ENCODE results near the gene DLG2. TPM values are rescaled to one million over a fixed set of nuclear protein-coding genes. Genes with fewer than 3 reads are reported as not detected.
A peak's percentile ranks its signal among the peaks of the same experiment; 100 is the strongest.

Gene DLG2
- total RNA-seq, 1 donor from 2014 or later = 14.4 TPM

DNA sequence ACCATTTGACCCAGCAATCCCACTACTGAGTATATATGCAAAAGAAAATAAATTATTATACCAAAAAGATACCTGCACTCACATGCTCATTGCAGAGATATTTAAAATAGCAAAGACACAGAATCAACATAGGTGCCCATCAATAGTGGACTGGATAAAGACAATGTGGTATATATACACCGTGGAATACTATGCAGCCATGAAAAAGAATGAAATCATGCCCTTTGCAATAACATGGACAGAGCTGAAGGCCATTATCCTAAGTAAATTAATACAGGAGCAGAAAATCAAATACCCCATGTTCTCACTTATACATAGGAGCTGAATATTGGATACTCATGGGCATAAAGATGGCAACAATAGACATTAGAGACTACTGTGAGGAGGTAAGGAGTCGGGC is 68.7 kb downstream of the DLG2 start:
- no peak for DNase-seq

GRCh38 chr11:85551881-85552280 is 75.3 kb downstream of the DLG2 start:
- no peak for DNase-seq

DNA sequence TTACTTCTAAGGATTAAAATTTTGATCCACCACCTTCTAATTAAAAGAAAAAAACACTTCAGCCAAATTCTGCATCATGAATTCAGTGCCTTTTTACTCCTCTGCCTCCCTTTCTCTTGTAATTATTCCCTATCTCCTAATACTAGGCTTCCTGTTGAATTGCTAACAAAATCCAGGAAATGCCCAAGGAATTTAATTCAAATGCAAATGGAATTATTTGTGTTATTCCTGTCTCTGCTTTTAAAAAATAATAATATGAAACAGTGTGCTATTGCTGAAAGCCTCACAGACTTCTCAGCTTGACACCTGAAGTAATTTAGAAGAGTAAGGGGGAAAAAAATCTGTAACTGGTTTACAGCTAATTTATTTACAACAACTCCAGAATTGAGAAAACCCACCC is 85.5 kb downstream of the DLG2 start:
- no peak for DNase-seq

GRCh38 chr11:85540635-85541205 is 86.4 kb downstream of the DLG2 start:
- no peak for DNase-seq

DNA sequence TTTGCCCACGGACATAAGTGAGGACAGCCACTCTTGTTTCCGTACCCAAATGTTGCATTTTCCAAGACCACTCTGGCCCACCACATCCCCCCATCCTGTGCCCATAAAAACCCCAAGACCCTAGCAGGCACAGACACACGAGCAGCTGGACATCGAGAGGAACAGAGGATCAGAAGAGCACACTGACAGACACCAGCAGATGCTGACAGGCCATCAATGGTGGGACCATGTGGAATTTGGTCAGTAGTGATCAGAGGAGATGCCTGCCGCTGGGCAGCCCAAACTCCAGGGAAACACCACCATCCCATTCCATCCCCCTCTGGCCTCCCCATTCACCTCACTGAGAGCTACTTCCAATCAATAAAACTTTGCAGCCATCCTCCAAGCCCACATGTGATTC is 87.0 kb downstream of the DLG2 start:
- DNase-seq = peak; percentile 16

- no peak for DNase-seq
Measured at GRCh38 chr11:85539740-85540139, 87.4 kb downstream of the DLG2 start.

DNA sequence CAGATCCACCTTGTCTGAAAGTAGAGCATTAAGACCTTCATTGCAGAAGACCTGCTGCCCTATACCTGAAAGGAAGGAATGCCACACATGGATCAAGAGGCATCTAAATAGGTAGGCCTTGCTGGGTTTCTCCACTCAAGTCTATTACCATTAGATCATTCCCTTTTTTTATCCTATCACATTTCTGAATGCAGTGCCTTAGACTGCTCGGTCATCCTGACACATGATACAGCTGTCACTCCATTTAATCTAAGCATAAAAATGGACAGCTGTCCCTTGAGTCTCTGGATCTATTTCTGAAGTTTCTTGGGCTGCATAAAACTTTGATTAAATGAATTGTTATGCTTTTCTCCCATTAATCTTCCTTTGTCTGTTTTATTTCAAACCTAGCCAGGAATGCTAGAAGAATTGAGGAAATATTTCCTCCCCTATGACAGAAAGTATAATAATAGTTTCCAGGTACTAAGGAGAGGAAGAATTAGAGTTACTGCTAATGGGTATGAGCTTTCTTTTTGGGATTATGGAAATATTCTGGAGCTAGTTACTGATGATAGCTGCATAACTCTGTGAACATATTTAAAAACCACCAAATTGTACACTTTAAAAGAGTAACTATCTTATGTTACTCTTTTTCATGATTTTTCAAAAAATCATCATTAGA is 88.0 kb downstream of the DLG2 start:
- peak; percentile 51 for DNase-seq

DNA sequence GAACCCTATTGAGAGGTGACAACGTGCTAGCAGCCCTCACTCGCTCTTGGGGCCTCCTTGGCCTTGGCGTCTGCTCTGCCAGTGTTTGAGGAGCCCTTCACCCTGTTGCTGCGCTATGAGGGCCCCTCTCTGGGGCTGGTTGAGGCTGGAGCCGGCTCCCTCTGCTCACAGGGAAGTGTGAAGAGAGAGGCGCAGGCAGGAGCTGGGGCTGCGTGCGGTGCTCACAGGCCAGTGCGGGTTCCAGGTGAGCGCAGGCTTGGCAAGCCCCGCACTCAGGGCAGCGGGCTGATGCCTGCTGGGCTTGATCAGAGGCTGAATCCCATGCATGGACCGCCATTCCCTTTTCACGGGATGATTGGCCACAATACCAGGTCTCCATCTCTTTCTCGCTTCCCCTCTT is 90.7 kb downstream of the DLG2 start:
- no peak for DNase-seq

DNA sequence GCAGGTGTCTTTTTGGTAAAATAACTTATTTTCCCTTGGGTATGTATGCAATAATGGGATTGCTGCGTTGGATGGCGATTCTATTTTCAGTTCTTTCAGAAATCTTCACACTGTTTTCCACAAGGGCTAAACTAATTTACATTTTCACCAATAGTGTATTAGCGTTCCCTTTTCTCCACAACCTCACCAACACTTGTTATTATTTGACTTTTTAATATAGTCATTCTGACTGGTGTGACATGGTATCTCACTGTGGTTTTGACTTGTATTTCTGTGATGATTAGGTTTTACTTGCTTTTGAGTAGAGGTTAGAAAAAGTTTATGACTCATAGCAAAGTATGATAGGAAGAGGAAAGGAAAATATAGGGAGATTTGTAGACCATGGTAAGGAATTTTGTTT is 92.3 kb downstream of the DLG2 start:
- no peak for DNase-seq

GRCh38 chr11:85531191-85531897 is 95.8 kb downstream of the DLG2 start:
- DNase-seq = peak; percentile 8

DNA sequence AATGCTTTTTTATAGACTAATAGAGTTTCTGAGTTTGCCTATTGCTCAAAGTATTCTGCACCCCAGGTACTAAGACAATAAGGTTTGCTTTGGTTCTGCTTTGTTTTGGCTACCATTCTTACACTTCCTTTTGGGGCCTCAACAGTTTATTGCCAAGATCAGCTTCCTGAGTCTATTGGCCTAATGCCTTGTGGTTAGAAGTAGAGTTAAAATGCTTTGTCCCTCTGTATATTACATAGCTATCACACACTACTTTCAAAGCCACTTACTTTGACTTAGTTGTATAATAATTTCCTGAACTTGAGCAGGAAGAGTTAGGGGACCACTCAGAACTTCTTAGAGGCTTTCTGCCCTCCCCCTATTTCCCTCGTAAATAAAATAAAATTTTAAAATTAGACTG is 96.5 kb downstream of the DLG2 start:
- DNase-seq = peak; percentile 19

- no peak for DNase-seq
Measured at GRCh38 chr11:85526564-85526963, 100.6 kb downstream of the DLG2 start.

DNA sequence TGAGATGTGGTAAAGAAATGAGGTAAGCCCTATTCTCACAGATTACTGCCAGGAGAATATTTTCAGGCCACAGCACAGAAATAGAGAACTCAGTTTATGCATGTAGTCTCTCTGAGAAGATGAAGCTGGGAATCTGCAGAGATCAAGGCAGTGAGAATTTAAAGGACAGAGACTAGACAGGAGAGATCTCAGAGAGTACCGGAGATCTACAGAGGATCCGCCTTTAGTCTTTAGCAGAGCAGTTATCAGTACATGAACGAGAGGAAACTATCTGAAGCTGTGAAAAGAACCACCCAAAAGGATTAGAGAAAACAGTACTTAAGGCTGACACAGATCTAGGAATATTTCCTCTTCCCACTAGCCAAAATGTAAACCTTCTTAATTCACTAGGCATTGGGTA is 101.5 kb downstream of the DLG2 start:
- no peak for DNase-seq

- DNase-seq = no peak
Measured at GRCh38 chr11:85517272-85517671, 109.9 kb downstream of the DLG2 start.

- DNase-seq = no peak
Measured at GRCh38 chr11:85495918-85496317, 131.2 kb downstream of the DLG2 start.

GRCh38 chr11:85494396-85494795 is 132.7 kb downstream of the DLG2 start:
- DNase-seq = no peak

- DNase-seq = no peak
Measured at GRCh38 chr11:85485902-85486301, 141.2 kb downstream of the DLG2 start.

DNA sequence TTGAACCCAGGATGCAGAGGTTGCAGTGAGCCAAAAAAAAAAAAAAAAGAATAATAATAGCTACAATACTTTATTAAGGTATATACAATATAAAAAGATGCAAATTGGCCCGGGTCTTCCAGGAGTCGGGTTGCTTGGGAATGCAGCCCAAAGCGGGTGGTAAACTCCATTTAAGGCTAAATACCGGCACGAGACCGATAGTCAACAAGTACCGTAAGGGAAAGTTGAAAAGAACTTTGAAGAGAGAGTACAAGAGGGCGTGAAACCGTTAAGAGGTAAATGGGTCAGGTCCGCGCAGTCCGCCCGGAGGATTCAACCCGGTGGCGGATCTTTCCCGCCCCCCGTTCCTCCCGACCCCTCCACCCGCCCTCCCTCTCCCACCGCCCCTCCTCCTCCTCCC is 143.3 kb downstream of the DLG2 start:
- no peak for DNase-seq

- DNase-seq = no peak
Measured at GRCh38 chr11:85481862-85482261, 145.3 kb downstream of the DLG2 start.

DNA sequence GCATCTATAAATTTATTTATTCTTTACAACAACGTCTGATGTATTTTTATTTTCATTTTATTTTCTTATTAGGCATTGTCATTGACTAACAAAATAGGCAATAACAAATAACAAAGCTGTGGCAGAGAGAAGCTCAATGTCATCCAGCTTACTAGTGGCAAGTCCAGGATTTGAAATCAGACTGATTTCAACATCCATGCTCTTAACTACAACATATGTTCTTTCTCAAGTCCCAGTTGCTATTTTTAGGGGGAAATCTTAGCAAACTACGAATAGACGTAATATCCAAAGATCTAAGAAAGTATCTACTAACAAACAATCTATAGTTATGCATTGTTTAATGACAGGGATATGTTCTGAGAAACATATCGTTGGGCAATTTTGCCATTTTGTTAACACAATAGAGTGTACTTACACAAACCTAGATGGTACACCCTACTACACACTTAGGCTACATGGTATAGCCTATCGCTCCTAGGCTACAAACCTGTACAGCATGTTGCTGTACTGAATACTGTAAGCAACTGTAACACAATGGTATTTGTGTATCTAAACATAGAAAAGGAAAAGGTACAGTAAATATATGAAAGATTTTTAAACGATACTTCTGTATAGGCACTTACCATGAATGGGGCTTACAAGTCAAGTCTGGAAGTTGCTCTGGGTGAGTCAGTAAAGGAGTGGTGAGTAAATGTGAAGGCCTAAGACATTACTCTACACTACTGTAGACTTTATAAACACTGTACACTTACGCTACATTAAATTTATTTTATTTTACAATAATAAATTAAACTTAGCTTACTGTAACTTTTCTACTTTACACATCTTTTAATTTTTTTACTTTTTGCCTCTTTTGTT is 151.3 kb downstream of the DLG2 start:
- DNase-seq = no peak

DNA sequence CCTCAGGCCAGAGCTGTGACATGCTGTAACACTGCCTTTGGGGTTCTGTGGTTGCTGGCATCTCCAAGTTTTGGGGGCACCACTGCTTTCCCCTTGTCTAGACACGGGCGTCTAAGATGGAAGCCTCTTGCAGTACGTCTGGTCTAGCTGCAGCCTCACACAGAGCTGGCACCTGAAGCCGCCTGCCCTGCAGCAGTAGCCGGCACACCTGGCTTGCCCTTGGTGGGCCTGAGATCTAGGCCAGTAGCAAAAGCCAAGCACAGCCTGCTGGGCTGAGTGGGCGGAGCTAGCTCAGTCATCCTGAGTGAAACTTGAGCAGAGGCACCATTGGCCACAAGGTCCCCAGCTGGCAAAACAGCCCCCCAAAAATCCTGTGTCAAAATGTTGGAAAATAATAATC is 154.2 kb downstream of the DLG2 start:
- no peak for DNase-seq

GRCh38 chr11:85464283-85464682 is 162.9 kb downstream of the DLG2 start:
- DNase-seq = no peak

DNA sequence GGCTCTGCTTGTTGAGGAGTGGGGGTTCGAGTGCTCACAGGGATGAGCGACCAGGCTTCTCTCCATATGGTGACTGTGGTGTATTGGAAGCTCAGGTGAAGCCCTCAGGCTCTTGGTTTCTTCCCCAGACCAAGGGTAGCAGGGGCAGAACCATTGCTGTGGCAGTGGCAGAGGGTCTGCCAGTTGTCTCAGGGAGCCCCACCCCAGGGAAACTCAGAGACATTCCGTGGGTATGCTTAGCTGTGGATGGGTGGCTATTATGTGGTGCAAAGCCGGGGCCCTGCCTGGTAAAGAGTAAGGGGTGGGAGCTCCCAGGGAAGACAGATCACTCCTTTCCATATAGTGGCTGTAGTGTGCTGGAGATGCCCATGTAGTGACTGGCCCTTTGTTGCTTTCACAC is 167.8 kb downstream of the DLG2 start:
- DNase-seq = no peak

All from tongue (tissue), 2 donors.